Astrocyte (in vitro differentiated cells and primary cell): Measurements from ENCODE around the gene SLC8A2. TPM values are rescaled to one million over a fixed set of nuclear protein-coding genes. Genes with fewer than 3 reads are reported as not detected.

ENCODE experiments used
- DNase-seq: peaks from one replicate; pipeline ENCODE4 v3.0.0-alpha.2; 2010; ENCODE audit warnings: low read depth
- FAIRE-seq: peaks from 2 replicates; lab custom pipeline; 2011; peaks lifted over from hg19 to GRCh38; lab: Jason Lieb, UNC
- H2AFZ ChIP-seq: 2 replicates; pipeline ENCODE4 v1.6.0; 2012; ENCODE audit warnings: low read depth, low read length, inconsistent platforms
- H3K27ac ChIP-seq: 2 replicates; pipeline ENCODE4 v1.5.1; 2011; ENCODE audit warnings: low read depth, low read length, inconsistent platforms
- H3K27me3 ChIP-seq: 2 replicates; pipeline ENCODE4 v1.6.0; 2011; ENCODE audit warnings: low read length, inconsistent platforms; ENCODE audit not compliant: insufficient read depth
- H3K36me3 ChIP-seq: 2 replicates; pipeline ENCODE4 v1.5.1; 2011; ENCODE audit warnings: low read length, inconsistent platforms; ENCODE audit not compliant: insufficient read depth
- H3K4me1 ChIP-seq: 2 replicates; pipeline ENCODE4 v1.5.1; 2011; ENCODE audit warnings: low read length, inconsistent platforms; ENCODE audit not compliant: insufficient read depth
- H3K4me2 ChIP-seq: 2 replicates; pipeline ENCODE4 v1.6.0; 2012; ENCODE audit warnings: low read length, inconsistent platforms
- H3K4me3 ChIP-seq: 2 replicates; pipeline ENCODE4 v1.5.1; 2011; ENCODE audit warnings: low read depth, mild to moderate bottlenecking, low read length, inconsistent platforms; ENCODE audit not compliant: insufficient read depth
- H3K79me2 ChIP-seq: 2 replicates; pipeline ENCODE4 v1.6.0; 2012; ENCODE audit warnings: mild to moderate bottlenecking, low read length, inconsistent platforms; ENCODE audit not compliant: insufficient read depth
- H3K9ac ChIP-seq: 2 replicates; pipeline ENCODE4 v1.6.0; 2012; ENCODE audit warnings: mild to moderate bottlenecking, low read length, inconsistent platforms
- H3K9me3 ChIP-seq: 2 replicates; pipeline ENCODE4 v1.5.1; 2012; ENCODE audit warnings: low read depth, mild to moderate bottlenecking, low read length, inconsistent platforms; ENCODE audit not compliant: insufficient read depth
- H4K20me1 ChIP-seq: 2 replicates; pipeline ENCODE4 v1.6.0; 2012; ENCODE audit warnings: low read length, inconsistent platforms; ENCODE audit not compliant: insufficient read depth
- H3K27ac Mint-ChIP-seq: one replicate; pipeline ENCODE4 v1.8.0; 2021; ENCODE audit warnings: mild to moderate bottlenecking, mixed read lengths; ENCODE audit not compliant: unreplicated experiment
- H3K27me3 Mint-ChIP-seq: one replicate; pipeline ENCODE4 v1.8.0; 2021; ENCODE audit warnings: low read depth, mixed read lengths; ENCODE audit not compliant: unreplicated experiment
- H3K36me3 Mint-ChIP-seq: one replicate; pipeline ENCODE4 v1.8.0; 2021; ENCODE audit warnings: low read depth, mixed read lengths; ENCODE audit not compliant: unreplicated experiment
- H3K4me1 Mint-ChIP-seq: one replicate; pipeline ENCODE4 v1.8.0; 2021; ENCODE audit warnings: low read depth, mixed read lengths; ENCODE audit not compliant: unreplicated experiment
- H3K4me3 Mint-ChIP-seq: one replicate; pipeline ENCODE4 v1.8.0; 2021; ENCODE audit warnings: mild to moderate bottlenecking, moderate library complexity, mixed read lengths; ENCODE audit not compliant: unreplicated experiment
- H3K9me3 Mint-ChIP-seq: one replicate; pipeline ENCODE4 v1.8.0; 2021; ENCODE audit warnings: mild to moderate bottlenecking, mixed read lengths; ENCODE audit not compliant: unreplicated experiment
- CTCF ChIP-seq: IDR thresholded peaks from 2 replicates; pipeline ENCODE4 v1.5.1; 2011; ENCODE audit warnings: low read depth, mild to moderate bottlenecking, inconsistent platforms, low read length, moderate library complexity; ENCODE audit not compliant: insufficient read depth
- EZH2 ChIP-seq: IDR thresholded peaks from 2 replicates; pipeline ENCODE4 v1.6.1; 2012; ENCODE audit warnings: mild to moderate bottlenecking, low read length, inconsistent platforms; ENCODE audit not compliant: insufficient read depth
- total RNA-seq: library from RNA; stranded (reverse); gene quantifications from 2 replicates; pipeline ENCODE4 v1.2.1, GENCODE V29; 2021

The SLC8A2 gene
- total RNA-seq, 1 donor from 2014 or later, result 3.3 TPM

- H3K4me3 ChIP-seq, result no peak overlapping the region
- TF ChIP-seq CTCF (no peak), EZH2 (no peak)
- H3K4me2 ChIP-seq, result no peak overlapping the region
- H3K4me3 Mint-ChIP-seq, result no peak overlapping the region
- no peaks in the 10 kb centered on the region for H3K79me2 ChIP-seq
- no peaks in the 10 kb centered on the region for H3K36me3 ChIP-seq
- no peaks in the 10 kb centered on the region for H3K4me1 Mint-ChIP-seq
- no peak overlapping the region for H3K27ac ChIP-seq
- H3K36me3 Mint-ChIP-seq, result peaks cover 21% of the 10 kb centered on the region
- H3K9ac ChIP-seq, result no peak overlapping the region
- no peak for FAIRE-seq
- peaks cover 20% of the 10 kb centered on the region for H3K9me3 ChIP-seq
- H3K27me3 ChIP-seq, result peaks cover 53% of the 10 kb centered on the region
- H3K4me1 ChIP-seq, result no peaks in the 10 kb centered on the region
- peaks cover 3% of the 10 kb centered on the region for H4K20me1 ChIP-seq
- DNase-seq, result no peak
- H3K27me3 Mint-ChIP-seq, result peaks cover 17% of the 10 kb centered on the region
- H3K9me3 Mint-ChIP-seq, result peaks cover 18% of the 10 kb centered on the region
- H3K27ac Mint-ChIP-seq, result no peak overlapping the region
- no peak overlapping the region for H2AFZ ChIP-seq
Observed at GRCh38 chr19:47458672-47459071, 13.0 kb downstream of the SLC8A2 start.

GRCh38 chr19:47456721-47457474 is 14.8 kb downstream of the SLC8A2 start:
- Mint-ChIP-seq H3K9me3 (peaks cover 20% of the 10 kb centered on the region), H3K36me3 (peaks cover 21% of the 10 kb centered on the region), H3K4me1 (no peaks in the 10 kb centered on the region), H3K27me3 (peaks cover 17% of the 10 kb centered on the region), H3K4me3 (no peak overlapping the region), H3K27ac (no peak overlapping the region)
- H2AFZ ChIP-seq, result no peak overlapping the region
- no peak for TF ChIP-seq CTCF
- TF ChIP-seq EZH2, result no peak
- no peak overlapping the region for H3K4me3 ChIP-seq
- H3K4me2 ChIP-seq, result no peak overlapping the region
- H3K27ac ChIP-seq, result no peak overlapping the region
- DNase-seq, result no peak
- no peak for FAIRE-seq
- H3K36me3 ChIP-seq, result no peaks in the 10 kb centered on the region
- peaks cover 20% of the 10 kb centered on the region for H3K9me3 ChIP-seq
- peaks cover 3% of the 10 kb centered on the region for H4K20me1 ChIP-seq
- no peaks in the 10 kb centered on the region for H3K79me2 ChIP-seq
- H3K4me1 ChIP-seq, result no peaks in the 10 kb centered on the region
- H3K9ac ChIP-seq, result no peak overlapping the region
- H3K27me3 ChIP-seq, result peaks cover 58% of the 10 kb centered on the region

GRCh38 chr19:47450478-47450877 is 21.2 kb downstream of the SLC8A2 start:
- H3K27me3 Mint-ChIP-seq, result peaks cover 49% of the 10 kb centered on the region
- no peak overlapping the region for H2AFZ ChIP-seq
- H3K36me3 ChIP-seq, result no peaks in the 10 kb centered on the region
- TF ChIP-seq EZH2 (no peak), CTCF (no peak)
- no peaks in the 10 kb centered on the region for H3K79me2 ChIP-seq
- no peak overlapping the region for H3K27ac ChIP-seq
- no peak overlapping the region for H3K4me3 Mint-ChIP-seq
- no peak overlapping the region for H3K9ac ChIP-seq
- peaks cover 9% of the 10 kb centered on the region for H3K4me1 ChIP-seq
- peaks cover 17% of the 10 kb centered on the region for H3K36me3 Mint-ChIP-seq
- peaks cover 56% of the 10 kb centered on the region for H3K27me3 ChIP-seq
- H3K4me2 ChIP-seq, result no peak overlapping the region
- DNase-seq (no peak), FAIRE-seq (no peak)
- H3K4me1 Mint-ChIP-seq, result peaks cover 6% of the 10 kb centered on the region
- no peaks in the 10 kb centered on the region for H4K20me1 ChIP-seq
- H3K27ac Mint-ChIP-seq, result no peak overlapping the region
- H3K9me3 Mint-ChIP-seq, result peaks cover 12% of the 10 kb centered on the region
- H3K9me3 ChIP-seq, result peaks cover 4% of the 10 kb centered on the region
- no peak overlapping the region for H3K4me3 ChIP-seq
